Measurements from ENCODE around the gene ZNF660.
A peak's percentile ranks its signal among the peaks of the same experiment; 100 is the strongest.
"Not testable (repeated sequence)": the region's sequence is repeated elsewhere in the genome, so short reads cannot be mapped to it uniquely, and the experiment has no call there.

Gene ZNF660

DNA sequence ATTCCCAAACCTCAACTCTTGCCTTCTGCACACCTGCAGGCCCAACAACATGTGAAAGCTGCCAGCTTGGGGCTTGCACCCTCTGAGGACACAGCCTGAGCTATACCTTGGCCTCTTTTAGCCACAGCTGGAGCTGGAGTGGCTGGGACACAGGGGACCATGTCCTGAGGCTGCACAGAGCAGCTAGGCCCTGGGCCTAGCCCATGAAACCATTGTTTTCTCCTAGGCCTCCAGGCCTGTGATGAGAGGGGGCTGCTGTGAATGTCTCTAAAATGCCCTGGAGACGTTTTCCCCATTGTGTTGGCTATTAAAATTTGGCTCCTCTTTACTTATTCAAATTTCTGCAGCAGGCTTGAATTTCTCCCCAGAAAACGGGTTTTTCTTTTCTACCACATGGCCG, 22.6 kb upstream of the ZNF660 start:
- TF ChIP-seq, protein P1, sequence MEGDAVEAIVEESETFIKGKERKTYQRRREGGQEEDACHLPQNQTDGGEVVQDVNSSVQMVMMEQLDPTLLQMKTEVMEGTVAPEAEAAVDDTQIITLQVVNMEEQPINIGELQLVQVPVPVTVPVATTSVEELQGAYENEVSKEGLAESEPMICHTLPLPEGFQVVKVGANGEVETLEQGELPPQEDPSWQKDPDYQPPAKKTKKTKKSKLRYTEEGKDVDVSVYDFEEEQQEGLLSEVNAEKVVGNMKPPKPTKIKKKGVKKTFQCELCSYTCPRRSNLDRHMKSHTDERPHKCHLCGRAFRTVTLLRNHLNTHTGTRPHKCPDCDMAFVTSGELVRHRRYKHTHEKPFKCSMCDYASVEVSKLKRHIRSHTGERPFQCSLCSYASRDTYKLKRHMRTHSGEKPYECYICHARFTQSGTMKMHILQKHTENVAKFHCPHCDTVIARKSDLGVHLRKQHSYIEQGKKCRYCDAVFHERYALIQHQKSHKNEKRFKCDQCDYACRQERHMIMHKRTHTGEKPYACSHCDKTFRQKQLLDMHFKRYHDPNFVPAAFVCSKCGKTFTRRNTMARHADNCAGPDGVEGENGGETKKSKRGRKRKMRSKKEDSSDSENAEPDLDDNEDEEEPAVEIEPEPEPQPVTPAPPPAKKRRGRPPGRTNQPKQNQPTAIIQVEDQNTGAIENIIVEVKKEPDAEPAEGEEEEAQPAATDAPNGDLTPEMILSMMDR (conservative IDR thresholded peaks at IDR 0.05) = no peak

GRCh38 chr3:44568561-44568960, 16.2 kb upstream of the ZNF660 start:
- TF ChIP-seq, protein P1 (conservative IDR thresholded peaks at IDR 0.05) = no peak
- H3K27ac ChIP-seq = no peak overlapping the region

More for the DNA sequence above, 22.6 kb upstream of the ZNF660 start:
- H3K27ac ChIP-seq = no peak overlapping the region

GRCh38 chr3:44571024-44571423, 13.7 kb upstream of the ZNF660 start:
- TF ChIP-seq, protein P1 (conservative IDR thresholded peaks at IDR 0.05) = no peak
- H3K27ac ChIP-seq = no peak overlapping the region

- TF ChIP-seq, protein P1 (conservative IDR thresholded peaks at IDR 0.05) = no peak
- H3K27ac ChIP-seq = no peak overlapping the region
Measured at GRCh38 chr3:44576613-44577012, 8.2 kb upstream of the ZNF660 start.

DNA sequence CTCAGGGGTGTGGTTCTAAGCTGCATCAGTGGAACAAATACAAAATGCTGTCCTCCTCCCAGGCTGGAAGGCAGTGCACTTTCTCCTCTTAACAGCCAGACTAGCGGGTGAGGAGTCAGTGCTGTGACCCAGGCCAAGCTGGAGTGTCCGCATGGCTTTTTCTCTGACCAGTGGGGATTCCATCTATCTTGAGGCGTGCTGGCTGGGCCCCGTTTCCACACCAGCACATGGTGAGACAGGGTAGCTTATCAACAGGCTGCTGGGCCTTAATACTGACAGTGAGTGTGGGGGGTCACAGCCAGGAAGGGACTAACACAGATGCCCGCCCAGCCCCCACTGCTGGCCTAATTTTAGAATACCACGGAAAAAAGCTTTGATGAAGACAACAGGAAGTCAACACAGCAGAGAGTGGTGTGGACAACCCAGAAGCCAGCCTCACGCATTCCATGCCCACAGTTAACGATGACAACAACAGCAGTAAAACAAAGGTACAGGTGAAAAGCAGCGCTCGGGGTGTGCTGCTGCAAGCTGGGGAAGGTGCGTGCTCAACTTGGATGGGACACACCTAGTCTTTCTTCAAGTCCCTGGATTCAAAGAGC, 7.3 kb upstream of the ZNF660 start:
- H3K27ac ChIP-seq = not testable (repeated sequence)

DNA sequence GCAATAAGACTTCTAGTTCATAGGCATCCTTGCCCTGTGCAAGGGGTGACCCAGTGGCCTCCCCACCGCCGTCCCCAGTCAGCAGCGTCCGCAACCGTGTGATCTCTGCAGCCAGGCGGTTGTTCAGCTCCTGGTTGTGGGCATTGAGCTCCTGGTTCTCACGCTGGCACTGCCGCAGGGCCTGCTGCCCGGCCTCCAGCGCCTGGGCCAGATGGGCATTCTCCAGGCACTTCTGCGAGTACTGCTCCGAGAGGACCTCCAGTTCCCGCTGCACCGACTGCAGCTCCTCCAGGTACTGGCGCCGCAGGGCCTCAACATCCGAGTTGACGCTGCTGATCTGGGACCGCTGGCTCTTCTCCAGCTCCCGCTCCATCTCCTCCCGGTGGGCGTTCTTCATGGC, 6.4 kb upstream of the ZNF660 start:
- H3K27ac ChIP-seq = not testable (repeated sequence)

GRCh38 chr3:44578924-44579515, 5.7 kb upstream of the ZNF660 start:
- not testable (repeated sequence) for H3K27ac ChIP-seq

GRCh38 chr3:44579749-44580148, 5.0 kb upstream of the ZNF660 start:
- not testable (repeated sequence) for H3K27ac ChIP-seq

GRCh38 chr3:44580971-44581370, 3.8 kb upstream of the ZNF660 start:
- not testable (repeated sequence) for H3K27ac ChIP-seq

GRCh38 chr3:44596621-44597020, 11.9 kb downstream of the ZNF660 start:
- peak overlapping the region; percentile 24 for H3K27ac ChIP-seq
- TF ChIP-seq, protein P1 (conservative IDR thresholded peaks at IDR 0.05) = no peak
